LoVo (cell line): ENCODE measurements around the gene C20orf204.
"Not testable (repeated sequence)": the region's sequence is repeated elsewhere in the genome, so short reads cannot be mapped to it uniquely, and the experiment has no call there.

Experiments
- DNase-seq: peaks from one replicate; pipeline ENCODE4 v3.0.0-alpha.2; 2016; ENCODE audit warnings: low spot score

The C20orf204 gene

DNA sequence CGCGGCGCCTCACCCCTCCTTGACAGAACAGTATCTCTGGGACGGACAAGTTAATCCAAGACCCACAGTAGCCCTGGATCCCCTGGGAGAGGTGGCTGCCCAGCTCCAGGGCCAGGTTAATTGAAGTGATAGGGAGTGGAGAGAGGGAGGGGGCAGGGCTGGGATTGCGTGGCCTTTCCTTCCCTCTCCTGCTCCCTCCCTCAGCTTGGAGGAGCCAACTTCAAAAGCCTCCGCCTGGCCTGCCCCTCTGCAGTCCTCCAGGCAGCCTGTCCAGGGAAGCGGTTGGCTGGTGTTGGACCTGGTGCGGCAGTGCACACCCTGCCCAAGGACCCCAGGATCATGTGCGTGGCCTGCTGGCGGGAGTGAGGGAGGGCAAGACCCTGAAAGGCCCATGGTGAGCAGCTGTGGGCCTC is at the start of gene C20orf204:
TSS of gene C20orf204 (plus strand) at position 250 of the 413 bp plus-strand sequence. CDS start at position 392, 142 bp downstream.
- no peak for DNase-seq

GRCh38 chr20:64000906-64001305 is 35.1 kb upstream of the C20orf204 start:
- no peak for DNase-seq

GRCh38 chr20:64001607-64002011 is 34.4 kb upstream of the C20orf204 start:
- no peak for DNase-seq

DNA sequence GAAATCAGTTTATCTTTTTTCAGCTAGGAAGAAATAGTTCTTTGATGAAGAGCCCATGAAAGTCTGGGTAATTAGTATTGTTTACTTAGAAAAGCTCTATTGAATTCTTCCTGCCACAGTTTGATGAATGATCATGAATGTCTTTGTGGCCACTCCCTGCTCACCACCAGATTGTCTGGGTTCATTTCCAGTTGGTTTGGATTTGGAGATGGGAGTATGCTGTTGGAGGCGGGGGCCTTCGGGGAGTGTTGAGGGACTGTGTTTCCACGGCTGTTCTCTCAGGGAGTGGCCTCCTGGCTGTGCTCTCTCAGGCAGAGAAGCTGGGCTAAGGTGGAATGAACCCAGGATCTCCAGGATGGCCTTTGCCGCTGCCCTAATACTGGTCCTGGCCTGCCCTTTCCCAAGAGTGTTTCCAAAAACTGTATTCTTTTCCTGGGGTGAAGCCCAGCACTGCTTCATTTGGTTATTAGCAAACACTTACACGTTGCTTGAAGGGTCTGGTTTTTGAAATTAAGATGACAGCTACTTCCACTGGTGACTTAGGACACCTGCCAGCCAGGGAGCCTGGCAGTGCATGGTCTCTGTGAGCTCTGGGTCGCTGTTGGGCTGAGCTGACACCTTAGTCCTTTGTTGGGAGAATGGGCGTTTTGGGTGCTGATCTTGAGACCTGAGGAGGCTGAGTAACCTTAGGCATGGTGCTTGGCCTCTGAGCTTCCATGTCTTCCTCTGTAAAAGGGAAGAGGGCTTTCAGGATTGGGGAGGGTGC is 31.8 kb upstream of the C20orf204 start:
- DNase-seq, result no peak

DNA sequence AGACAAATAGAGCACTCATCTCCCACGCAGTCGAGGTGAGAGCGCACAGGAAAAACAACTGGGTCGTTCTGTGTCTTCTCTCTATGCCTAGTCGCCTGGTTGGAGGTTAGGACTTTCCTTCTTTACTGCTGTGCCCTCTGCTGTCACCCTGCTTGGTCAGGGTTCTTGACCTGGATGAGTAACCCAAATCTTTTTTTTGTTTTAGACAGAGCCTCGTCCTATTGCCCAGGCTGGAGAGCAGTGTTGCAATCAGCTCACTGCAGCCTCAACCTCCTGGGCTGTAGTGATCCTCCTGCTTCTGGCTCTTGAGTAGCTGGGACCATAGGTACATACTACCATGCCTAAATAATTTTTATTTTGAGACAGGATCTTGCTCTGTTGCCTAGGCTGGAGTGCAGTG is 30.6 kb upstream of the C20orf204 start:
- no peak for DNase-seq

DNA sequence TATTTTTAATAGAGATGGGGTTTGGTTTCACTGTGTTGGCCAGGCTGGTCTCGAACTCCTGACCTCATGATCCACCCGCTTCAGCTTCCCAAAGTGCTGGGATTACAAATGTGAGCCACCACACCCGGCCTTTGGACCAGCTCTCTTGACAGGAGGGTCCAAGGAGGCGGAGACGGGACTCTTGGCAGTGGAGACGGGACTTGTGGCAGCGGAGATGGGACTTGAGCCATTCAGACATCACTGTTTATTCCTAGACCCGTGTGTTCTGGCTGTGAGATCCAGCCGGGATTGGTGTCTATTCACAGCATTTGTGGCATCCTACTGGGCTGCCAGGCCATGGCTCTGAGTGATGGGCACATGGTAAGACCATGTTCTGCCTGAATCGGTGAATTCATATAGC is 29.5 kb upstream of the C20orf204 start:
- no peak for DNase-seq

DNA sequence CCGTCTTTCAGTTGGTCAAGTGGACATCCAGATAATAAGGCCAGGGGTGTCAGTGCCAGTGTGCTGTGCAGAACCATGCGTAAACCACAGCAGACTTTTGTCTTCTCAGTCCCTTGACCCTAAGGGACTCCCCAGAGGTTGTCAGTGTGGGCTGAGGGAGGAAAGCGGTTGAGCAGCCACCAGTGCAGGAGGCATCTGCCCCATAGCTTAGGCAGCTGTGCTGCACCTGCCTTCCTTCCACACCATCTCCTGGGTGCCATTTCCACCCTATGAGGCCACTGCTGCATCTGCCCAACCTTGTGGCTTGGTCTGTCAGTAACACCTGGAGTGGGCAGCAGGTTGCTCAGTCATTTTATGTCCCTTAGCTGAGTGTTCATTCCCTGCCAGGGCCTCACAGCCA is 29.1 kb upstream of the C20orf204 start:
- no peak for DNase-seq

DNA sequence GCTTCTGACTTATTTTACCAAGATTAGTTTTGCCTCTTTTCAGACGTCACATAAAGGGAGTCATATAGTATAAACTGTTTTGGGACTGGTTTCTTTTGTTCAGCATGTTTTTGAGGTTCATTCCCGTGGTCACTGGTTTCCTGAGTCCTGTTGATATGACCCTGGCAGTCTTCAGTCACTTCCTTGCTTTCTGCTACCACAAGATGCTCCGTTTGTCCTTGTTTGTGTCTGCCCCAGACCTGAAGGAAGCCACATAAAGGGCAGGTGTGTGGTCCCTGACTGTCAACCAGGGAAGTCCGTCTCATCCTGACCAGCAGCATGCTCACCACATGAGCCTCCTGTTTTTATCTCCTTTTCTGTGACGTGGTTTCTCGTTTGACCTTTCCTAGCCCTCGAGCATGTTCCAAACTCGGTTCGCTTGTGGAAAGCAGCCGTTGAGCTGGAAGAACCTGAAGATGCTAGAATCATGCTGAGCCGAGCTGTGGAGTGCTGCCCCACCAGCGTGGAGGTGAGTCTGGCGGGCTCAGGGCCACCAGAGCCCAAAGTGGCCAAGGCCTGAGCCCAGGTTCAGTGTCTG is 26.1 kb upstream of the C20orf204 start:
- no peak for DNase-seq

- DNase-seq, result no peak
These were observed 25.2 kb upstream of the C20orf204 start for GRCh38 chr20:64010711-64011237.

DNA sequence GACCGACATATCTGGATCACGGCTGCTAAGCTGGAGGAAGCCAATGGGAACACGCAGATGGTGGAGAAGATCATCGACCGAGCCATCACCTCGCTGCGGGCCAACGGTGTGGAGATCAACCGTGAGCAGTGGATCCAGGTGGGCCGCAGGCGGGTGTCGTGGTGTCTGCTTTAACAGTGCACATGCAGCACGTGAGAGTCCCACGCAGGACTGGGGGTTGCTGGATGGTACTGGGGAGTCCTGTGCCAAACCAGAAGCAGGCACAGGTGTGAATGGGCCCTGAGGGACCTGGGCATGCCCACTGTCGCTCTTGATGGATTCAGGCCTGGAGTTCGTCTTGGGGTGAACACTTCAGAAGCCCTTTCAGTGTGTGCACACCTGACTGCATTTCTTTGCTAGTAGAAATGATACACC is 24.6 kb upstream of the C20orf204 start:
- DNase-seq, result no peak

DNA sequence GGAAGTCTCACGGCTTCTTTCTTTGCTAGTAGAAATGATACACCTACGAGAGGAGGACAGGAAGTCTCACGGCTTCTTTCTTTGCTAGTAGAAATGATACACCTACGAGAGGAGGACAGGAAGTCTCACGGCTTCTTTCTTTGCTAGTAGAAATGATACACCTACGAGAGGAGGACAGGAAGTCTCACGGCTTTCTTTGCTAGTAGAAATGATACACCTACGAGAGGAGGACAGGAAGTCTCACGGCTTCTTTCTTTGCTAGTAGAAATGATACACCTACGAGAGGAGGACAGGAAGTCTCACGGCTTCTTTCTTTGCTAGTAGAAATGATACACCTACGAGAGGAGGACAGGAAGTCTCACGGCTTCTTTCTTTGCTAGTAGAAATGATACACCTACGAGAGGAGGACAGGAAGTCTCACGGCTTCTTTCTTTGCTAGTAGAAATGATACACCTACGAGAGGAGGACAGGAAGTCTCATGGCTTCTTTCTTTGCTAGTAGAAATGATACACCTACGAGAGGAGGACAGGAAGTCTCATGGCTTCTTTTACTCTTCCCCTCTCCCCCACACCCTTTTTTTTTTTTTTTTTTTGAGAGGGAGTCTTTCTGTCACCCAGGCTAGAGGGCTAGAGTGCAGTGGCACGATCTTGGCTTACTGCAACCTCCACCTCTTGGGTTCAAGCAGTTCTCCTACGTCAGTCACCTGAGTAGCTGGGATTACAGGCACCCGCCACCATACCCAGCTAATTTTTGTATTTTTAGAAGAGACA is 23.4 kb upstream of the C20orf204 start:
- not testable (repeated sequence) for DNase-seq

DNA sequence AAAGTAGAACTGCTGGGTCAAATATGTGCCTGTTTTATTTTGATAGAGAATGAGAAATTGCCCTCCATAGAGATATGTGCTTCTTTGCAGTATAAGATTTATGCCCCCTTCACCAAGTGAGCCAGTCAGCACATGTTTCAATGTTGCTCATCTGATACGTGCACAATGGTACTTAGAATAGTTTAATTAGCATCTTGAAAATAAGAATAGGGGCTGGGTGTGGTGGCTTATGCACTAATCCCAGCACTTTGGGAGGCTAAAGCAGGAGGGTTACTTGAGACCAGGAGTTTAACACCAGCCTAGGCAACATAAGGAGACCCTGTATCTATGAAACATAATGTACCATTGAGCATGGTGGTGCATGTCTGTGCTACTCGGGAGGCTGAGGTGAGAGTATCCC is 20.3 kb upstream of the C20orf204 start:
- no peak for DNase-seq

GRCh38 chr20:64021124-64021975 is 14.6 kb upstream of the C20orf204 start:
- DNase-seq, result no peak

DNA sequence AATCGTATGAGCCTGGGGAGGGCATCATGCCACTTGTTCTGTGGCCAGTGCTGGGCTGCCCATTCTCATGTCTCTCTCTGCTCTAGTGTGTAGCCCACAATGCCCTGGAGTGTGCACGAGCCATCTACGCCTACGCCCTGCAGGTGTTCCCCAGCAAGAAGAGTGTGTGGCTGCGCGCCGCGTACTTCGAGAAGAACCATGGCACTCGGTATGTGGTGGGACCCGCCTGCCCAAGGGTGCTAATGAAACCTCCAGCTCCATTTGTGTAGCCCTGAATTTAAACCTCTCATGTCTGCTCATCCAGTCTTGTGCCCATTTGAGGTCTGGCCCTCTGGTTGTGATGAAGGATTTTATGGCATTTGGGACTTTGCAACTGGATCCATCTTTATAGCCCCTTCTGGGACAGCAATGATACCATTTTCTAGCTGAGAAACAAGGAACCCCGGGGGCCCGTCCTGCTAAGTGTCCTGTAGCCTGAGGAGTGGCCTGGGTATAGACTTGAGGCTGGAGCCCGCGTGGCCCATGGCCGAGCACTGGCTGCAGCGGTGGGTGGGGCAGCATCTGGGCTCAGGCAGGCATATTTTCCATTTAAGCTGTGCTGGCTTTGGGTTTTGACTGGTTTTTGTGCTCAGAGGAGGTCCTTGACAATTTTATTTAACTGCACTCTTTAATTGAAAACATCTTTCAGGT is 13.2 kb upstream of the C20orf204 start:
- no peak for DNase-seq

- DNase-seq, result no peak
These were observed 12.4 kb upstream of the C20orf204 start for GRCh38 chr20:64023361-64024140.

DNA sequence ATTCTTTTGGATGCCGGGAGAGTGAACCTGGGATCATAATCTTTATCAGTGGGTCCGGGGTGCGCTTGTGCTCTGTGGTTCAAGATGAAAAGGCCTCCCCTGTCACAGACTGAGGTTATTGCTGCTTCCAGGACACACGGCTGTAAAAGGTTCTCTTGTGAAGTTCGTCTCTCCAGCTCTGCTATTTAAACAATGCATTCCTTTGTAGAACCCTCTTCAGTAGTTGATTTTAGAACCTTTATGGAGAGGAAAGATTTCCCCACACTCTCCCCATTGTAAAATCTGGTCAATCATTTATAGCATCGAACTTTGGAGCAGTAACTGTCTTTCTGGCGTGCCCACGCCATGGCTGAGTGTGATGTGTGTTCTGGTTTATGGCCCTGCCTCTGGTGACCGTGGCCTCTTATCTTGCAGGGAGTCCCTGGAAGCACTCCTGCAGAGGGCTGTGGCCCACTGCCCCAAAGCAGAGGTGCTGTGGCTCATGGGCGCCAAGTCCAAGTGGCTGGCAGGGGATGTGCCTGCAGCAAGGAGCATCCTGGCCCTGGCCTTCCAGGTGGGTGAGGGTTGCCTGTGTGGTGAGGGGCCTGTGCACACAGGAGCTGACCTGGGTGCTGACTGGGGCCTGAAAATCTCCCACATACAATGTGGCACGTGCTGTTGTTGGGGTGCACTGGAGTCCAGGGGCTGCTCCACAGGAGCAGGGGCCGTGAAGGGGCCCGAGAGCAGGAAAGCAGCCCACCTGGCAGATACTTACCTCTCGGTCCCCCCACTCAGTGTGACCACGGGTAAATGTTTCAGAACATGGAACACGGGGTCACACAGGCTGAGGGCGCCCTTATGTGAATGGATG is 11.6 kb upstream of the C20orf204 start:
- no peak for DNase-seq

- no peak for DNase-seq
These were observed 10.7 kb upstream of the C20orf204 start for GRCh38 chr20:64025101-64025825.

DNA sequence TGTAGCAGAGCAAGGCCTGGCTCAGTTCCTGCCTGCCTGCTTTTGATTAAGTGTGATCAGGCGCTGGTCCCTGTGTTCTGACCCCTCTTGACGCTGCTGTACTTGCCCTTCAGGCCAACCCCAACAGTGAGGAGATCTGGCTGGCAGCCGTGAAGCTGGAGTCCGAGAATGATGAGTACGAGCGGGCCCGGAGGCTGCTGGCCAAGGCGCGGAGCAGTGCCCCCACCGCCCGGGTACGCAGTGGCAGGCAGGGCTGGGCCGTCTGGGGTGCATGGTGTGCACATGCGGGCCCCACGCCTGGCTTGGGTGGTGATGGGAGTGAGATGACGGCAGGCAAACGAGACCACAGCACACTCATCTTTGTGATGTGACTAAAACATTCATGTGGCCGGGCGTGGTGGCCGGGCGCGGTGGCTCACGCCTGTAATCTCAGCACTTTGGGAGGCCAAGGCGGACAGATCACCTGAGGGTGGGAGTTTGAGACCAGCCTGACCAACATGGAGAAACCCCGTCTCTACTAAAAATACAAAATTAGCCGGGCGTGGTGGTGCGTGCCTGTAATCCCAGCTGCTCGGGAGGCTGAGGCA is 10.1 kb upstream of the C20orf204 start:
- no peak for DNase-seq
